Epithelial cell of proximal tubule (primary cell): ENCODE results near the gene NKX2-8. TPM values are rescaled to one million over a fixed set of nuclear protein-coding genes. Genes with fewer than 3 reads are reported as not detected.

Experiments
- DNase-seq: peaks from one replicate; pipeline ENCODE4 v3.0.0-alpha.2; 2011; ENCODE audit warnings: low read depth
- H3K4me3 ChIP-seq: 2 replicates; pipeline ENCODE4 v1.5.1; 2011; ENCODE audit warnings: low read depth, mild to moderate bottlenecking, low read length
- CTCF ChIP-seq: conservative IDR thresholded peaks from 2 replicates; pipeline ENCODE4 v1.5.1; 2012; ENCODE audit warnings: low read depth, mild to moderate bottlenecking, low read length
- total RNA-seq: library from RNA; depleted of rRNA; stranded (reverse); fragments of >200 nt; gene quantifications from 2 replicates; pipeline ENCODE4 v1.2.3, GENCODE V29; 2015

The NKX2-8 gene
- total RNA-seq, 1 donor from 2014 or later, result not detected

DNA sequence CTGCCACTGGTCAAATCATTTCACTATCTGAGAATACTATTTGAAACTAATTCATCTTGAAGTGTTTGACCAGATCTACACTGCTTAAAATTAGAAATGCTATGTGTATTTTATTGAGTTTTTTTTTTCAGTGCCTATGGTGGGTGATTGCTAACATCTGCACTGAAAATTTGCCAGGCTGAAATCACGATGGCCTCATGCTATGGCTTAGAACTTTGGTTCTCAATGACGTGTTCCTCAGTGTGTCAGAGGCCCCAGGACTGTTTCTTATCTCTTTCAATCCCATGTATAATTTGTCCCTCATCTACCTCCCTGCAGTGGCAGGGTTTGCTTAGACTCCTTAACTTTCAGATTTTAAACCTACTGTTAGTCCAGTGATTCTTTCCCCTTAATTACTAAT is 36.2 kb upstream of the NKX2-8 start:
- no peak overlapping the region for H3K4me3 ChIP-seq
- DNase-seq, result no peak
- TF ChIP-seq CTCF, result no peak

DNA sequence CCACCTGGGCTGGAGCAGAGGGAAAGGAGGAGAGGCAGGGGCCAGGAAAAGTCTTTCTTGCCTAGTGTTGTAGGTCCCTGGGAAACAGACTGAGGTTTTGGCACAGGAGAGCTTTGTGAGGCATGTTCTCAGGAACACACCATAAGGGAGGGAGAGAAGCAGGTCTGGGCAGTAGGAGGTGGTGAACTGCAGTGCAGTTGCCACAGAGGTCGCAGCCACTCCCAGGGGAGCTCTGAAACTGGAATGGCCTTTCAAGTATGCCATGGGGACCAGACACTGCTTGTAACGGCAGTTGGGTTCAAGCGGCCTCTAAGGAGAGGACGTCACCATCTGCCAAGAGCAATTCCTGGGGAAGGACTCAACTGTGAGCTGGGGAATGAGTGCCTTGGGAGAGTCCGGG is 35.4 kb upstream of the NKX2-8 start:
- H3K4me3 ChIP-seq, result no peak overlapping the region
- no peak for TF ChIP-seq CTCF
- no peak for DNase-seq

DNA sequence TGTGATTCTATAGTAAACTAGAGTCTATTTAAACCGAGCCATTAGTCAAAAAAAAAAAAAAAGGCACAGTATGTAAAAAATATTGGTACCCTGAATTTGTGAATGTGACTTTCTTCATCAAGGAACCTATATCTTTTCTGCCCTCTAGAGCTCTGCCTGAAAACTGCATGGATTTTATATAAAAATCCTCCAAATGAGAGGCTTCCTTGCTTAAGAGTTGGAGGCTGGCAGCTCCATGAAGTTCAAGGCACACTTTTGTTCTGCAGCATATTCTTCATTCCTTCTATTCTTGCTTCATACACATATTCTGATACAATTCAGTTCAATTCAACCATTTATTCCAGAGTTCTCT is 23.1 kb upstream of the NKX2-8 start:
- no peak for DNase-seq
- peak; percentile 42 for TF ChIP-seq CTCF
- no peak overlapping the region for H3K4me3 ChIP-seq

- H3K4me3 ChIP-seq, result no peak overlapping the region
- DNase-seq, result peak; percentile 41
- peak; percentile 91 for TF ChIP-seq CTCF
Measured at GRCh38 chr14:36604757-36605505, 22.5 kb upstream of the NKX2-8 start.

DNA sequence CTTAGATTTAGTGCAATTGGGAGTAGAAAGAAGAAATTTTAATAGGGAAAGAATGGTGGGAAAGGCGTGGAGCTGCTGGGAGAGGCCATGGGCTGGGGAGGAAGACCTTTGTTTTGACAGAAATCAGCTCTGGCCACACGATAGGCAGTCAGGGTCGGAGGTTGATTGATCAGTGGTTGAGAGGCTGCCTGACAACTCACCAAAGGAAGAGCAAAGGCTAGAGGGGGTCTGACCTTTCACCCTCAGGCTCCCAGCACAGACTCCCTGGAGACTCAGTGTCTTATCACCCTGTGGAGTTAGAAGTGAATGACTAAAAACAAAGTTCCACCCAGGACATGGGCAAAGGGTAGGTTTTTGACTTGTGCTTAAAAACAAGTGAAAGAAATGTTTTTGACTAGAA is 18.0 kb upstream of the NKX2-8 start:
- no peak overlapping the region for H3K4me3 ChIP-seq
- DNase-seq, result no peak
- no peak for TF ChIP-seq CTCF

- no peak for TF ChIP-seq CTCF
- H3K4me3 ChIP-seq, result no peak overlapping the region
- DNase-seq, result no peak
Measured at GRCh38 chr14:36591482-36591881, 9.1 kb upstream of the NKX2-8 start.

DNA sequence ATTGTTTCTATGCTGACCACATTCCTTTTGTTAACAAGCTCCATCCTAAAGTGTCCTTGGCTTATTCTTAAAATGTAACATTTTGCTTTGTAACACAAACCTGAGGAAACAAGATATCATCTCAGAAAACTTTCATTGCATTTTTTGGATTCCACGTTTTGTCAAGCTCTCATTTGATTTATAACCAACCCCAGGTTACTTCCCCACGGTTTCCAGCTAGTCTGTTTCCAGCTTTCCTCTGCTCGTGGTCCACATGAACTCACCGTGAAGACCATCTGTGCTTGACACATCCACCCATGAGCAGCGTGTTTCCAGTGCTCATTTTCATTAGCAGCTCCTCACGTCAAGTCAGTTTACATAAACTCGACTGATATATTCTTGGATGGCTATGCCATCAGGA is 6.4 kb upstream of the NKX2-8 start:
- no peak for DNase-seq
- TF ChIP-seq CTCF, result no peak
- no peak overlapping the region for H3K4me3 ChIP-seq
